ENCODE measurements around the gene NUDT6. TPM values are rescaled to one million over a fixed set of nuclear protein-coding genes. Genes with fewer than 3 reads are reported as not detected.

NUDT6 gene
- total RNA-seq, 1 experiment from 2014 or later = 4.0 TPM

GRCh38 chr4:122857160-122857559 is 65.2 kb downstream of the NUDT6 start:
- Histone ChIP-seq H4K8ac (replicated peaks; ENCODE audit: insufficient read length, low read depth, low read length) (no peak overlapping the region), H3K4me2 (ENCODE audit: insufficient read depth, insufficient read length, low read length) (no peak overlapping the region), H3K9me3 (ENCODE audit: control insufficient read depth, low read depth, low read length) (no peaks in the 10 kb centered on the region), H3K9ac (ENCODE audit: extremely low read depth, insufficient read length, low read length) (no peak overlapping the region), H3K14ac (ENCODE audit: insufficient read depth, low read length) (no peak overlapping the region), H4K91ac (ENCODE audit: insufficient read length, low read depth, low read length) (no peak overlapping the region), H2BK12ac (ENCODE audit: insufficient read length, low read depth, low read length) (no peak overlapping the region), H2BK20ac (ENCODE audit: low read depth, low read length, poor library complexity, severe bottlenecking) (no peak overlapping the region), H2BK120ac (ENCODE audit: low read depth, low read length, poor library complexity, severe bottlenecking) (no peak overlapping the region), H2BK15ac (ENCODE audit: low read depth, low read length) (no peak overlapping the region), H4K20me1 (ENCODE audit: control insufficient read depth, insufficient read depth, insufficient read length) (no peaks in the 10 kb centered on the region), H3K4me1 (ENCODE audit: insufficient read depth, low read length) (peaks cover 17% of the 10 kb centered on the region), H3T11ph (ENCODE audit: low read length) (no peak overlapping the region), H3K79me1 (ENCODE audit: insufficient read depth, low read depth, low read length, poor library complexity, severe bottlenecking) (peaks cover 11% of the 10 kb centered on the region), H3K27ac (ENCODE audit: insufficient read length, low read depth, low read length) (peak overlapping the region; percentile 35), H3K79me2 (ENCODE audit: insufficient read depth, low read length) (peaks cover 69% of the 10 kb centered on the region), H3K56ac (ENCODE audit: insufficient read length, low read depth, low read length) (no peak overlapping the region), H4K5ac (ENCODE audit: insufficient read length, low read depth, low read length) (no peak overlapping the region), H3K18ac (ENCODE audit: insufficient read length, low read depth, low read length) (no peak overlapping the region), H2AFZ (ENCODE audit: low read length) (no peak overlapping the region), H3K4ac (ENCODE audit: low read depth, low read length) (no peak overlapping the region), H3K23ac (ENCODE audit: insufficient read length, low read depth, low read length) (no peak overlapping the region), H2AK5ac (ENCODE audit: insufficient read length, low read length) (no peak overlapping the region), H3K27me3 (ENCODE audit: insufficient read depth, low read length) (no peaks in the 10 kb centered on the region), H3K23me2 (ENCODE audit: insufficient read length, low read depth, low read length, poor library complexity, severe bottlenecking) (no peaks in the 10 kb centered on the region), H2BK5ac (ENCODE audit: insufficient read length, low read length) (no peak overlapping the region)
- WGBS (ENCODE audit: extremely low coverage, insufficient read length, low lambda C conversion rate) = no CpG with 5 or more reads among the region's 2 CpGs
- no peak for DNase-seq
- no peaks in the 10 kb centered on the region for H3K9me3 Mint-ChIP-seq
- no peaks in the 10 kb centered on the region for H3K27me3 Mint-ChIP-seq (ENCODE audit: low read depth)
- peak overlapping the region in 2 of 3 experiments; percentile 40 to 90; a peak in 3 of 7 replicates for H3K27ac Mint-ChIP-seq
- H3K4me1 Mint-ChIP-seq = peaks cover 80 to 83% of the 10 kb centered on the region in 2 experiments
- H3K4me3 Mint-ChIP-seq = no peak overlapping the region
- H3K36me3 Mint-ChIP-seq (ENCODE audit: insufficient read depth in 1 of 3, low read depth in 3 of 3) = peaks cover 0 to 20% (median 15%) of the 10 kb centered on the region in 3 experiments; a peak in 5 of 7 replicates
- TF ChIP-seq CTCF (conservative IDR thresholded peaks at IDR 0.05) = no peak
